ENCODE results near the gene LACRT.

The LACRT gene

GRCh38 chr12:54631988-54632728 lies 2.5 kb downstream of the LACRT start:
- no peak for DNase-seq

- no peak for DNase-seq
Observed at GRCh38 chr12:54631551-54631950, 3.1 kb downstream of the LACRT start.

DNA sequence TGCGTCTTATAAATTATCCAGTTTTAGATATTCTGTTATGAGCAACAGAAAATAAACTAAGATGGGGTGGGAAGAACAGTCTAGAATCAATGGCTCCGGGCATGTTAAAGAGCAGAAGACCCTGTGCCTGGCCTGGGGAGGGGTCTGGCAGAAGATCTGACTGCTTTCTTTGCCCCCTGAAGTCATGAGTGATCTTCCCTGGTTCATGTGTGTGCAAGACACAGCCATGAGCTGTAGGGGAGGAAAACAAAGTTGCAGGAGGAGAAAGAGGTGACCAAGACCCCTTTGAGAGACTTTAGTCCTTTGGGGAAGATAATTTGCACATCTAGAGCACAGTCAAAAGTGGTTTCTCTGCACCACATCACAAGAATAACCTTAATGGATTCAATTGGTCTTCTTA lies 4.8 kb downstream of the LACRT start:
- DNase-seq = no peak

DNA sequence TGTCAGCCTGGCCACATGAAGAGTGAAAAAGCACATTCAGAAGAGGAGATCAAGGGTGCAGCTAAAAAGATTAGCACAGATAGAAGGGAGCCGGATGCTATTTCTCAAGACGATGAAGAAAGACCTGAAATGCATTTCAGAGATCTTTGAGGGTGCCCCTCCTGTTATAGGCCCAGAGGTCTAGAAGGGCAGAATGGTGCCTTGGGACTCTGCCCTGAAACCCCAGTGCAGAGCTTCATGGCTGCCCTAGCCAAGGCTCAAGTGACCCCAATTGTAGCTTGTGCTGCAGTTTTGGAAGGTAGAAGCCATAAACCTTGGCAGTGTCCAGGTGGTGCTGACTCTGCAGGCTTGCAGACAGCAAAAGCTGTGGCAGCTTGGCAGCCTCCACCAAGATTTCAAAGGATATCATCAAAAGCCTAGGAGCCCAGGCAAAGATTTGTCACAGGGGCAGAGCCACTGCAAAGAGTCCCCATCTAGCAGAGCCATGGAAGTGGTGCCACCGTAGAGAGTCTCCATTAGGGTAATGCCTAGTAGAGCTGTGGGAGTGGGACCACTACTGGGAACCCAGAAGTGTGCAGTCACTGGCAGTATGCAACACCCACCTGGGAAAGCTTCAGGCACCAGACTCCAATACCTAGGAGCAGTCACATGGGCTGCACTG lies 6.4 kb downstream of the LACRT start:
- DNase-seq = no peak

DNA sequence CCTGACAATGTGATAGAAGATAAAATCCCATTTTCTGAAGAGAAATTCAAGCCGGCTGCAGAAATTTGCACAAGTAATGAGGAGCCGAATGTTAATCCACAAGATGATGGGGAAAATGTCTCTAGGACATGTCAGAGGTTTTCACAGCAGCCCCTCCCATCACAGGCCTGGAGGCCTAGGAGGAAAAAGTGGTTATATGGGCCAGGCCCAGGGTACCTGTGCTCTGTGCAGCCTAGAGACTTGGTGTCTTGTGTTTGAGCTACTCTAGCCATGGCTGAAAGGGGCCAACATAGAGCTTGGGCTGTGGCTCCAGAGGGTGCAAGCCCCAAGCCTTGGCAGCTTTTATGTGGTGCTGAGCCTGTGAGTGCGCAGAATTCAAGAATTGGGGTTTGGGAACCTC lies 7.4 kb downstream of the LACRT start:
- DNase-seq = no peak

DNA sequence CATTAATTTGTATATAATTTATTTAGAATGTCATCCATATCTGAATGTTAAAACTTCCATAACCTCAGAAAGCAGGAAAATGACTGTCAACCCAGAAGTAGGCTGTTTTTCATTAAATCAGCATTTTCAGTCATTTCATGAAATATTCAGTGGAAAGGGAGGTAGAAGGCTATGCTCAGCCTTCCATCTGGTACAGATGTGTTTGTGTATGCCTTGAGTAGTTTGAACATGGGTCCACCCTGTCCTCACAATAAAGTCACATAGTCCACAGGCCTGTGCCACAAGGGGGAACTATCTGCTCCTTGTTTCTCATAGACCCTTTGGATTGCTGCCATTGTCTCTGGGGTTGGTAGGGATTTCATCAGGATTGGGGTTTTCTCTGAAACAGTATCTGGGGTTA lies 9.1 kb downstream of the LACRT start:
- DNase-seq = no peak

DNA sequence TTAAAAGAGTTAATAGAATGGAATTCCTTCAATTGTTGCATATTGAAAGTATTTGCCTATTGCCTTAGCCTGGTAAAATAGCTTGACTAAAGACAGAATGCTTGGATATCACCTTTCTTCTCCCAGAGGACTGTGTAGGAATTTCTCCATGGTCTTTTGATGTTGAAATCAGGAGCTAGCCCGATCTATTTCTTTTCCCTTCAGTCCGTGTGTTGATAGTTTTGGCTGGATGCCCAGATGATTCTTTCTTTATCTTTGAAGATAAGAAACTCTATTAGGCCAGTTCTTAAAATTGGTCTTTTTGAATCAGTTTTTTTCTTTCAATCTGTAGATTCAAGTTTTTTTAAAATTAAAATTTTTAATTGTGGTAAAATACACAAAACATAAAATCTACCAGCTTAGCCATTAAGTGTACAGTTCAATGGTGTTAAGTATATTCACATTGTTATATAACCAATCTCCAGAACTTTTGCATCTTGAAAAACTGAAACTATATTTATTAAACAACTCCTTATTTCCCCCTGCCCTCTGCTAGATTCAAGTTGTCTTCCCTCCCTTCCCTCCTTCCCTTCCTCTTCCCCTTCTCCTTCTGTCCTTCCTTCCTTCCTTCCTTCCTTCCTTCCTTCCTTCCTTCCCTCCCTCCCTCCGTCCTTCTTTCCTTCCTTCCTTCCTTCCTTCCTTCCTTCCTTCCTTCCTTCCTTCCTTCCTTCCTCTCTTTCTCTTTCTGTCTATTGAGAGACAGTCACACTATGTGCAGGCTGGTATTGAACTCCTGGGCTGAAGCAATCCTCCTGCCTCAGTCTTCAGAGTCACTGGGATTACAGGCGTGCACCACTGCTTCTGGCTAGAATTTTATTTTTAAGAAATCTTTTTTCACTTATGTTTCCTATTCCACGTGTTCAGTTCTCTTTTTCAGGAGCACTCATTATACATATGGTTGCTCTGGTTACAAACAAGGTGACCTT lies 10.1 kb downstream of the LACRT start:
- DNase-seq = no peak

- peak in 1 of 2 donors; percentile 8 for DNase-seq
Observed at GRCh38 chr12:54622463-54623183, 12.1 kb downstream of the LACRT start.

DNA sequence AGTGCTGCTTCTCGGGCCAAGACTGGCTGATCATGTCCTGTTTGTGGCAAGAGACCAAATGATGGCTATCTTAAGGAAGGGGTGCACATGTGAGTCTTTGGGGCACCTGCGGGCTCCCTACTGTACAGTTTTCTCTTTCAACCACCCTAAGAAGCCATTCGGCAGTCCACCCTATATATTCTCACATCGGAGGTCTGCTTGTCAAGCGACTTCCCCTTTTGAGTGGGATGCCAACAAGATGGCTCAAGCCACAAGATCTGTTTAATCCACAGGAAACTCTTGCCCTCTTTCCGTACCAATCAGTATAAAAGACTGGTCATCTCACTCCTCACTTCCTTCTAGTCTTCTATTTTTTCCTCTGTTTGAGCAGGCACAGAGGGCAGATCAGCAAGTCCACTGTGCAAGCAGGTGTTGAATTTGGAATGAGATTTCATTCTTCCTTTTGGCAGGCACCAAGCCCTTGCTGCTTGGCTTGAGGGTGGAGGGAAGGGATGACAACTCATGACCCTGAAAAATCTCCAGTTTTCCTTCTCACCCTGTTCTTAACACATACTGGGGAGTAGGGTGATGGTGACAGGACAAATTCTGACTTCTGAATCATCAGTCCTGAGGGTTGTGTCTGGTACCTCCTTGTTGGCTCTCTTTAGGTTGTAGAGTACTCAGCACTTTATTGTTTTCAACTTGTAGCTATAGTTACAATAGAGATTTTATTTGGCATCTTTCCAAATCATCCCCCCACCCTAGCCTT lies 17.6 kb downstream of the LACRT start:
- no peak for DNase-seq

DNA sequence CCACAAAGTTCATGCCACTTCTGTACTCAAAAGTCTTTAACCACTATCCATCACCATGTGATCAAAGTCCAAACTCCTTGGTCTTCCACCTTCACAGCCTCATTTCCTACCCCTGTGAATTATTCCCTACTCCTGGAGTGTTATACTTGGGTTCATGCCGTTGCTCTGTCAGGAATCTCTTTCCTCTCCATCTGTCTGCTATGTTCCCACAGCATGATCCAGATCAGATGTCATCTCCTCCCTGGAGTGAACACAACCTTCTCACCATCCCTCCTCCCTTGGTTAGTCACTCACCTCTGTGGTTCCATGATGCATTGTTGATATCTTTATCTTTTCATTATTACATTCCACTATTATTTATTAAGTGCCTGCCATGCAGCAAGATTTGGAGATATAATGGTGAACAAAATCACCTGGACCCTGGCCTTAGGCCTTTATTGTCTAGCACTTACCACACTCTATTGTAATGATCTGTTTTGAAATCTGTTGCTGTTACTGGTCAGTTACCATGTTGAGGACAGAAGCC lies 22.4 kb downstream of the LACRT start:
- no peak for DNase-seq

- DNase-seq = no peak
Observed at GRCh38 chr12:54611715-54612149, 23.0 kb downstream of the LACRT start.

- no peak for DNase-seq
Observed at GRCh38 chr12:54608769-54609168, 25.9 kb downstream of the LACRT start.

DNA sequence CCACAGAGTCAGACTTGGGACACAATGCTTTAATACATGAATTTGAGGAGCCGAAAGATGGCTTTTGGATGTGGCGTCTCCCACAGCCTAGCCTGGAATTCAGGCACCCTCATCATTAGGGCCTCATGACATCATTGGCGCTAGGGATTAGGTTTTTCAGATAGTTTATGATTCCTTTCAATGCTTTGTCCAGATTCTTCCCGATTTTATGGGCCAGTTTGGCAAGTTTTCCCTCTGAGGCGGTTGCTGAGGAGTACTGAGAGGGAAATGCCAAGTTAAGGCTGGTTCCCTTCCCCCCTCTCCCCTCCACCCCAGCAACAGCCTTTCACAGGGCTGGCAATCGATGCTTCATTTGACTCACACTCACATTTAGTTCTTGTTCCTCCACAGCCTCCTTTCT lies 26.5 kb downstream of the LACRT start:
- no peak for DNase-seq

DNA sequence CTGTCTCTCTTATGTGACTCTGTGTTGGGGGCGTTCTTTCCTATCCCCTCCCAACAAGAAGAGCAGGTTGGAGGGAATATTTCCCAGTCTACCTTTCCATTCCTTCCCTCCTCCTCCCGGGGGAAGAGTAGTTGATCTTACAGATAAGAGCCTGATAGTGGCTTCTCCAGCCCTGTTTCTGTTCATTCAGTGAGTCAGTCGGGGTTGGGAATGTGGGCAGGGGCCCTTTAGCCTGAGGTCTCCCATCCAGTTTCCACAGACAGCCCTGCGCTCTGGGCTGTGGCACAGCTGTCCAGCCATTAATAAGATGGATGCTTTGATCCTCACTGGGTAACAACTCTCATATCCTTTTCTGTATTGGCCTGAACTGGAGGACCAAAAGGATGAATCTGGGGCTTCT lies 28.1 kb downstream of the LACRT start:
- no peak for DNase-seq

DNA sequence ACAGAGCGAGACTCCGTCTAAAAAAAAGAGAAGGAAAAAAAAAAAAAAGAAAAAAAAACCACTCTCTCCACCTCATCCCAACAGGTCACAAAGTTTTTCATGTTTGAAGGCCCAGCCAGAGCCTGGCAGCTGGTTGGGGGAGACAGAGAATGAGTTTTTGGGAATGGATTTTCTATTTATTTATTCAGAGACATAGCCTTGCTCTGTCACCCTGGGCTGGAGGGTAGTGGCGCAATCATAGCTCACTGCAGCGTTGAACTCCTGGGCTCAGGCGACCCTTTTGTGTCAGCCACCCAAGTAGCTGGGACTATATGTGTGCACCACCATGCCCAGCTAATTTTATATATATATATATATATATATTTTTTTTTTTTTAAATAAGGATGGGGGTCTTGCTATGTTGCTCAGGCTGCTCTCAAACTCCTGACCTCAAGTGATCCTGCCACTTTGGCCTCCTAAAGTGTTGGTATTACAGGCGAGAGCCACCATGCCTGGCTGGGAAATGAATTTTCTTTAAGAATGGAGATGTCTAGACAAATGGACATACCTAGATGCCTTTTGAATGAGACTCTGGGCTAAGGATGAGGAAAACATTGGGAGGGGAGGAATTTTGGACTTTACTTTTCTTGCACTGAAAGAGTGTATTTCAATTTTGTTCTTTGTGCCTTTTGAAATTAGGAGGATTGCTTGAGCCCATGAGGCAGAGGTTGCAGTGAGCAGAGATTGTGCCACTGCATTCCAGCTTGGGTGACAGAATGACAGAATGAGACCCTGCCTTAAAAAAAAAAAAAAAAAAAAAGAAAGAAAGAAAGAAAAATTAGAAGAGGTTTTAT lies 29.3 kb downstream of the LACRT start:
- no peak for DNase-seq

- no peak for DNase-seq
Observed at GRCh38 chr12:54604436-54604835, 30.3 kb downstream of the LACRT start.

DNA sequence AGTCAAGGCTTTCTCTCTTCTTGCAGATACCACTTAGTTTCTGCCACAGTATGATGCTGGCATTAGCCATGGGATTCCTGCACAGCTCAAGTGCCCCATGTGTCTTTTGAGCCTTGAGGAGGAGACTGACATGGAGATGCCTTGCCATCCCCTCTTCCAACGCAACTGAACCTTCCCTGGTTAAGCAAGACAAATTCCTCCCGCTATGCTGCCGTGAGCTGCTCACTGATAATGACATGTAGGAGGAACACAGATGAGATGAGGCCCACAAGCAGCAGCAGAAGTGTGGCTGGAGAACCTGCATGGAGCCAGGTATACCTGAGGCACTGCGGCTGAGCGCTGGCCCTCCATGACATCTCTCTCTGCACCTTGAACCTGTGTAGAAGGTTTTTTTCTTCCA lies 30.8 kb downstream of the LACRT start:
- no peak for DNase-seq

DNA sequence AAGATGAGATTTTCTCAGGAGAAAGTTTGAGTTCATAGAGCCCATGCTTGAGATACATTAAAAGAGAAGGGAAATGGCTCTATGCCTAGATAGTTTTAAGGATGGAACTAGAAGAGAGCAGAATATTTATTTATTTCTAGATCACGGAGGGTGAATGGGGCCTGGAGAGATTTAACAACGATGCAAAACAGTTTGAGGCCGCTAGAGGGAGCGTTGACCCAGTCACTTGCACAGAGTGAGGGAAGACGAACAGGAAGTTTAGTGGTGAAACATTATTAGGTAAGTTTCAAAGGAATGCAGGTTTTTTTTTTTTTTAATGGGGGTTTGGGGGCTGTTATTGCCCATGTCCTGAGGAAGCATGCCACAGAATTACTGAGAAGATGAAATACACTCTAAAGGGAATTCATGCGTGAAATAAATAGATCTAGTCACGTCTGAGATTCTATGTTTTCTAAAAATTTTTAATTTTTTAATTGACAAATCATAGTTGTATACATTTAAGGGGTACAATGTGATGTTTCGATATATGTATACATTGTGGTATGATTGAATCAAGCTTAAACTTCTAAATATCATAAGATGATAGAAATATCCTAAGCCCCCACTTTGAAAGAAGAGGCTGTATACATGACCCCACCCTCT lies 31.4 kb downstream of the LACRT start:
- DNase-seq = peak; percentile 76 to 82

- no peak for DNase-seq
Observed at GRCh38 chr12:54602661-54603060, 32.0 kb downstream of the LACRT start.

- peak; percentile 17 to 35 for DNase-seq
Observed at GRCh38 chr12:54601841-54602240, 32.9 kb downstream of the LACRT start.

Measured in inflammatory macrophage (primary cell).